Vagina (tissue), 2 donors: ENCODE data around the gene KATNB1. TPM values are rescaled to one million over a fixed set of nuclear protein-coding genes. Genes with fewer than 3 reads are reported as not detected.

Experiments
- DNase-seq, 2 donors: peaks; one replicate each; pipeline ENCODE4 v3.0.0-alpha.2; 2017; ENCODE audit errors: extremely low spot score in 2 of 2
- H3K27ac ChIP-seq: fragments of 200-600 bp; sonication (generic); one replicate; pipeline ENCODE4 v1.5.1; 2019
- H3K27me3 ChIP-seq: fragments of 200-600 bp; sonication (generic); one replicate; pipeline ENCODE4 v1.5.1; 2019
- H3K36me3 ChIP-seq, 2 donors: fragments of 200-600 bp; sonication (generic); one replicate each; pipeline ENCODE4 v1.5.1; 2017 to 2019
- H3K4me1 ChIP-seq: fragments of 200-600 bp; sonication (generic); one replicate; pipeline ENCODE4 v1.5.1; 2019
- H3K4me3 ChIP-seq, 2 donors: fragments of 200-600 bp; sonication (generic); 1 replicate in 1 of 2; 2 replicates in 1 of 2; pipeline ENCODE4 v1.5.1; 2016 to 2019
- H3K9me3 ChIP-seq: fragments of 200-600 bp; sonication (generic); one replicate; pipeline ENCODE4 v1.5.1; 2019
- POLR2A ChIP-seq, 2 donors: fragments of 450-650 bp; IDR thresholded peaks; one replicate each; pipeline ENCODE4 v1.6.1; 2017; ENCODE audit warnings: antibody characterized with exemption in 2 of 2, mild to moderate bottlenecking in 2 of 2, moderate library complexity in 2 of 2
- POLR2AphosphoS5 ChIP-seq, 2 donors: sonication (generic); formaldehyde crosslinking; IDR thresholded peaks; one replicate each; pipeline ENCODE4 v1.9.0; 2017; ENCODE audit warnings: antibody characterized with exemption in 2 of 2, mild to moderate bottlenecking in 2 of 2, low read depth in 1 of 2; ENCODE audit not compliant: insufficient read depth in 1 of 2
- intact Hi-C: fragments of 100-400 bp; cut with DNase I; formaldehyde crosslinking; loops from one replicate; pipeline ENCODE4 v1.15.1; 2023
- total RNA-seq: library from RNA; depleted of rRNA; stranded (reverse); fragments of >200 nt; gene quantifications from one replicate; pipeline ENCODE4 v1.2.3, GENCODE V29; 2016
- TF ChIP-seq, protein P1 (sequence below), 3 experiments: fragments of 450-650 bp in 2 of 3; fragments of 200-600 bp in 1 of 3; sonication (generic) in 1 of 3; IDR thresholded peaks; one replicate each; pipeline ENCODE4 v1.5.1; 2017 to 2019; ENCODE audit warnings: antibody characterized with exemption in 3 of 3, mild to moderate bottlenecking in 2 of 3, moderate library complexity in 2 of 3

KATNB1 gene
- total RNA-seq, 1 donor from 2014 or later, result 23.6 TPM

DNA sequence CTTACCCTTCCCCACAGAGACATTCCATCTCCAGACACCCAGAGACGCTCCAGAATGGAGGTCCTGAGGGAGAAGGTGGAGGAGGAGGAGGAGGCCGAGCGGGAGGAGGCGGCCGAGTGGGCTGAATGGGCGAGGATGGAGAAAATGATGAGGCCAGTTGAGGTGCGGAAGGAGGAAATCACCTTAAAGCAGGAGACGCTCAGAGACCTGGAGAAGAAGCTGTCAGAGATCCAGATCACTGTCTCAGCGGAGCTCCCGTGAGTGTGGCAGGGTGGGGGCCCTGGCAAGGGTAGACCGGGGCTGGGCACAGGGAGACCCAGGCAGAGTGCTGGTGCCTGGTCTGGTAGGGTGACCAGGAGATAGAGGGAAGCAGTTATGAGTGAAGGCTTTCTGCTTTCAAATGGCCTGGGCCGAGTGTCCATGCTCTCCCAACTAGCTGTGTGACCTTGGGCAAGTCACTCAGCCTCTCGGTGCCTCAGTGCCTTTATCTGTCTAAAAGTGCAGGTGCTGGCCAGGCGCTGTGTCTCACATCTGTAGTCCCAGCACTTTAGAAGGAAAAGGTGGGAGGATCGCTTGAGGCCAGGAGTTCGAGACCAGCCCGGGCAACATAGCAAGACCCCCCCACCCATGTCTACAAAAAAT lies 37.6 kb upstream of the KATNB1 start:
- Histone ChIP-seq H3K27me3 (no peaks in the 10 kb centered on the region), H3K4me1 (no peaks in the 10 kb centered on the region), H3K27ac (no peak overlapping the region), H3K36me3 (no peaks in the 10 kb centered on the region), H3K9me3 (no peaks in the 10 kb centered on the region), H3K4me3 (no peak overlapping the region)
- no peak for DNase-seq
- intact Hi-C loops, result no loop called here
- TF ChIP-seq, protein P1, sequence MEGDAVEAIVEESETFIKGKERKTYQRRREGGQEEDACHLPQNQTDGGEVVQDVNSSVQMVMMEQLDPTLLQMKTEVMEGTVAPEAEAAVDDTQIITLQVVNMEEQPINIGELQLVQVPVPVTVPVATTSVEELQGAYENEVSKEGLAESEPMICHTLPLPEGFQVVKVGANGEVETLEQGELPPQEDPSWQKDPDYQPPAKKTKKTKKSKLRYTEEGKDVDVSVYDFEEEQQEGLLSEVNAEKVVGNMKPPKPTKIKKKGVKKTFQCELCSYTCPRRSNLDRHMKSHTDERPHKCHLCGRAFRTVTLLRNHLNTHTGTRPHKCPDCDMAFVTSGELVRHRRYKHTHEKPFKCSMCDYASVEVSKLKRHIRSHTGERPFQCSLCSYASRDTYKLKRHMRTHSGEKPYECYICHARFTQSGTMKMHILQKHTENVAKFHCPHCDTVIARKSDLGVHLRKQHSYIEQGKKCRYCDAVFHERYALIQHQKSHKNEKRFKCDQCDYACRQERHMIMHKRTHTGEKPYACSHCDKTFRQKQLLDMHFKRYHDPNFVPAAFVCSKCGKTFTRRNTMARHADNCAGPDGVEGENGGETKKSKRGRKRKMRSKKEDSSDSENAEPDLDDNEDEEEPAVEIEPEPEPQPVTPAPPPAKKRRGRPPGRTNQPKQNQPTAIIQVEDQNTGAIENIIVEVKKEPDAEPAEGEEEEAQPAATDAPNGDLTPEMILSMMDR (IDR thresholded peaks at IDR 0.05), result no peak
- TF ChIP-seq POLR2AphosphoS5 (IDR thresholded peaks at IDR 0.05; ENCODE audit: insufficient read depth in 1 of 2, low read depth in 1 of 2) (no peak), POLR2A (IDR thresholded peaks at IDR 0.05) (no peak)

DNA sequence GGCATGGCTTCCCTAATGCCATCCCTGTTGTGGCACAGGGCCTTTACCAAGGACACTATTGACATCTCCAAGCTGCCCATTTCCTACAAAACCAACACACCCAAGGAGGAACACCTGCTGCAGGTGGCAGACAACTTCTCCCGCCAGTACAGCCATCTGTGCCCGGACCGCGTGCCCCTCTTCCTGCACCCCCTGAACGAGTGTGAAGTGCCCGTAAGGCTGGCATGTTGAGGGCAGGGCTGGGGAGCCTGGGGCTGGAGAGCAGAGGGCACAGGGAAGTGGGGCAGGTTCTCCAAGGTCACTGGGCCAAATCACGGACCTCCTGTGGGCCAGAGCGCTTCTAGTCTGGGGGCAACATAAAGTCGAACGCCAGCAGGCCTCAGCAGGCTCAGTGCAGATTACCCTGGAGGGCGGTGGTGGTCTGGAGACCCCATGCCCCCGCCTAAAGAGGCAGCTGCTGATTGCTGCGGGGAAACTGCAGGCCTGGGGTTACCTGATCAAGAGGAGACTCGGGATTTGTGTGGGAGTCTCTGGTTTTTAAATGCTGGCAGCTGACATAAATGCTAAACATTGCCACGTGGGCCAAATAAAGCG lies 36.7 kb upstream of the KATNB1 start:
- Histone ChIP-seq H3K27ac (no peak overlapping the region), H3K36me3 (no peaks in the 10 kb centered on the region), H3K9me3 (no peaks in the 10 kb centered on the region), H3K27me3 (no peaks in the 10 kb centered on the region), H3K4me3 (no peak overlapping the region), H3K4me1 (no peaks in the 10 kb centered on the region)
- intact Hi-C loops, result no loop called here
- DNase-seq, result no peak
- no peak for TF ChIP-seq POLR2AphosphoS5 (IDR thresholded peaks at IDR 0.05; ENCODE audit: insufficient read depth in 1 of 2, low read depth in 1 of 2)
- TF ChIP-seq, protein P1 (IDR thresholded peaks at IDR 0.05), result no peak
- TF ChIP-seq POLR2A (IDR thresholded peaks at IDR 0.05), result no peak

DNA sequence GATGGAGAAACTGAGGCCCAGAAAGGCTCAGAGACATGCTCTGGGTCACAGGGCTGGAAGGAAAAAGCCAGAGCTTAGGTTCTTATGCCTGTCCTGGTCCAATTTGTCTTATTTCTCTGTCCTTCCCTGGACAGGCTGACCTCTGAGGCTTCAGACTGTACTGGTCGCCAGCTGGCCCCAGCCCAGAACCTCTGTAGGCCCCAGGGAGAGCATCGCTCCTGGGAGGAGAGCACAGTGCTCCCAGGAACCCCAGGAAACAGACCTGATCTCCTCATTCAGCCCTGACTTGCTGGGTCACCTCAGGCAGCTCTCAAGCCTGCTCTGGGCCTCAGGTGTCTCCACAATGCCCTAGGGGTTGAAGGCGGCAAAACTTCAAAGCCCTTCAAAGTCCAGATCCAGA lies 36.1 kb upstream of the KATNB1 start:
- no peaks in the 10 kb centered on the region for H3K9me3 ChIP-seq
- TF ChIP-seq POLR2AphosphoS5 (IDR thresholded peaks at IDR 0.05; ENCODE audit: insufficient read depth in 1 of 2, low read depth in 1 of 2) (no peak), POLR2A (IDR thresholded peaks at IDR 0.05) (no peak)
- TF ChIP-seq, protein P1 (IDR thresholded peaks at IDR 0.05), result no peak
- H3K27ac ChIP-seq, result no peak overlapping the region
- DNase-seq, result no peak
- H3K27me3 ChIP-seq, result no peaks in the 10 kb centered on the region
- intact Hi-C loops, result no loop called here
- H3K4me3 ChIP-seq, result no peak overlapping the region
- H3K4me1 ChIP-seq, result no peaks in the 10 kb centered on the region
- H3K36me3 ChIP-seq, result no peaks in the 10 kb centered on the region

DNA sequence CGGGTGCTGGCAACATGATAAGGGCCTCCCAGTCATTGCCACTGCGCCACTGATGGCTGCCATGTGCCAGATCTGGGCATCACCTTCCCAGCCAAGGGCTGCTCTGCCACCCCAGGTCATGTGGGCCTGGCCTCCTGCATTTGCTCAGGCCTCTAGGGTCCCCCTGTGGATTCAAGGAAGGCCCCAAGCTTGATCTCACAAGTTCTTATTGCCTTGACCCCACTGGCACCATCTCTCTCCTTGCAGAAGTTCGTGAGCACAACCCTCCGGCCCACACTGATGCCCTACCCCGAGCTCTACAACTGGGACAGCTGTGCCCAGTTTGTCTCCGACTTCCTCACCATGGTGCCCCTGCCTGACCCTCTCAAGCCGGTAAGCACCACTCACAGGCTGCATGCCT lies 35.7 kb upstream of the KATNB1 start:
- Histone ChIP-seq H3K27me3 (no peaks in the 10 kb centered on the region), H3K9me3 (no peaks in the 10 kb centered on the region), H3K27ac (no peak overlapping the region), H3K4me3 (no peak overlapping the region), H3K4me1 (no peaks in the 10 kb centered on the region), H3K36me3 (no peaks in the 10 kb centered on the region)
- TF ChIP-seq, protein P1 (IDR thresholded peaks at IDR 0.05), result no peak
- TF ChIP-seq POLR2AphosphoS5 (IDR thresholded peaks at IDR 0.05; ENCODE audit: insufficient read depth in 1 of 2, low read depth in 1 of 2), result no peak
- TF ChIP-seq POLR2A (IDR thresholded peaks at IDR 0.05), result no peak
- DNase-seq, result no peak
- intact Hi-C loops, result no loop called here
